Spinal cord (tissue), 10 donors: ENCODE measurements around the gene CRYBA1. TPM values are rescaled to one million over a fixed set of nuclear protein-coding genes. Genes with fewer than 3 reads are reported as not detected.
"Not testable (repeated sequence)": the region's sequence is repeated elsewhere in the genome, so short reads cannot be mapped to it uniquely, and the experiment has no call there.

Experiments used
- DNase-seq, 6 donors: peaks; one replicate each; pipeline versions ENCODE4 v3.0.0 to v3.0.0-alpha.2; 2013 to 2015; ENCODE audit warnings: low spot score in 6 of 6, low read depth in 4 of 6
- H3K27ac ChIP-seq: one replicate; pipeline ENCODE4 v1.5.1; 2013; ENCODE audit warnings: low read depth, low read length, control low read depth
- H3K27me3 ChIP-seq: one replicate; pipeline ENCODE4 v1.6.1; 2013; ENCODE audit warnings: low read length; ENCODE audit not compliant: control insufficient read depth, insufficient read depth
- H3K36me3 ChIP-seq: one replicate; pipeline ENCODE4 v1.6.1; 2013; ENCODE audit warnings: low read length; ENCODE audit not compliant: control insufficient read depth, insufficient read depth
- H3K4me1 ChIP-seq: one replicate; pipeline ENCODE4 v1.6.1; 2013; ENCODE audit warnings: low read length; ENCODE audit not compliant: control insufficient read depth, insufficient read depth
- H3K4me3 ChIP-seq: one replicate; pipeline ENCODE4 v1.5.1; 2013; ENCODE audit warnings: low read depth, low read length, control low read depth
- H3K9me3 ChIP-seq: one replicate; pipeline ENCODE4 v1.6.1; 2013; ENCODE audit warnings: low read length; ENCODE audit not compliant: control insufficient read depth, insufficient read depth
- WGBS: methylation state at CpG from one replicate; pipeline ENCODE4 v1.1.5; 2013; ENCODE audit warnings: missing lambda C conversion rate; ENCODE audit not compliant: insufficient coverage; 5-methylcytosine and 5-hydroxymethylcytosine counted together
- long read RNA-seq, 4 donors: transcript quantifications; one replicate each; lab custom pipeline, GENCODE V29; 2026
- polyA plus RNA-seq, 2 donors: library from polyadenylated mRNA; unstranded; fragments of 120-200 nt; gene quantifications; one replicate each; pipeline ENCODE4 v1.2.1, GENCODE V29; 2013; ENCODE audit not compliant: insufficient read length in 2 of 2
- total RNA-seq, 2 donors: library from RNA; depleted of rRNA in 1 of 2; stranded (reverse); fragments of 120-200 nt in 1 of 2; fragments of >200 nt in 1 of 2; gene quantifications; one replicate each; pipeline versions ENCODE4 v1.2.3 to v1.2.4, GENCODE V29; 2013 to 2014
- donor health status: healthy.

Gene CRYBA1
- total RNA-seq (not detected), polyA plus RNA-seq (under 1 TPM in 1 of 2 donors, not detected in 1; 0.26 TPM)
- long read RNA-seq, donor 1 = 0 reads
- long read RNA-seq, donor 2 = 0 reads
- long read RNA-seq, donor 3 = 0 reads
- long read RNA-seq, donor 4 = 0 reads

- Histone ChIP-seq H3K9me3 (no peaks in the 10 kb centered on the region), H3K27me3 (no peaks in the 10 kb centered on the region), H3K36me3 (no peaks in the 10 kb centered on the region), H3K27ac (no peak within 1 kb of the TSS), H3K4me3 (no peak within 1 kb of the TSS), H3K4me1 (peaks cover 4% of the 10 kb centered on the region)
- DNase-seq = no peak
- 14% methylated on average over 1 of the region's 1 CpG for WGBS
These were observed at the start of gene CRYBA1 for GRCh38 chr17:29246628-29247027. Gene CRYBA1, plus strand, starts transcription at chr17:29246859. Its CDS starts 5 bp downstream, at chr17:29246864.

DNA sequence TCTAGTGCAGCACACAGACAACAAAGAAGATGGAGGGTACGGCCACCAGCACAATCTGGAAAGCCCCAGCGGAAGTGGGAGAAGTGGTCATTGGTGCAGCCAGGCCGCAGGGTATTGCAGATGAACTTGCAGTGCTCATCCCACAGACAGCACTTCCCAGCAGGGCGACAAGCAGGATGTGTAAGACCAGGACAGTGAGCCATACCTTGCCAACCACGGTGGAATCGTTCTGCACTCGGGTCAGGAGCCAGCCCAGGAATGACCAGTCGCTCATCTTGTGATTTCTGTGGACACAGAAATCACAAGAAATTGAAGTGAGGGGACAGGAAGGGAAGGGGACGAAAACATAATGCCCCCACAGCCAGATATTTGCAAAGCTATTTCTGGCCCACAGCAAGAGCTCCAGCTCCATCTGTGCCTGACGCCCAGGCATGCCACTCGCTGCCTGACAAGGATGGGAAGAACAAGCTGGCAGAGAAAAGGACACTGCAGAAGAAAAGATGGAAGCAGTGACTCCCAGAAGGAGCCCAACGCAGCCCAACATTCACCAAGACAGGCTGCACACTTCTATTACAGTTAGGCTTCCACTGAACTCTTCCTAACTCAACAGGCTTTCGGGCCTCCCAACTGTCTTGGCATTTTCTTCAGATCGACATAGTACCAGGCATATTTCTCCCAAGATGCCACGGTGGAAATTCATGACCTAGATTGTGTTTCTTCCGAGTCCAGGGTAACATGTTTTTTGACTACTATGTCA lies 49.0 kb upstream of the CRYBA1 start:
- H3K4me3 ChIP-seq = no peak overlapping the region

GRCh38 chr17:29204068-29204804 lies 42.4 kb upstream of the CRYBA1 start:
- not testable (repeated sequence) for H3K36me3 ChIP-seq, H3K27me3 ChIP-seq, H3K27ac ChIP-seq, DNase-seq, H3K9me3 ChIP-seq, H3K4me1 ChIP-seq, H3K4me3 ChIP-seq
- 89% methylated on average over 12 of the region's 16 CpGs for WGBS

More for the DNA sequence above, 49.0 kb upstream of the CRYBA1 start:
- no peaks in the 10 kb centered on the region for H3K9me3 ChIP-seq
- H3K36me3 ChIP-seq = no peaks in the 10 kb centered on the region
- 86% methylated on average over 14 of the region's 16 CpGs for WGBS
- H3K27ac ChIP-seq = no peak overlapping the region
- H3K4me1 ChIP-seq = no peaks in the 10 kb centered on the region
- H3K27me3 ChIP-seq = no peaks in the 10 kb centered on the region
- DNase-seq = no peak

DNA sequence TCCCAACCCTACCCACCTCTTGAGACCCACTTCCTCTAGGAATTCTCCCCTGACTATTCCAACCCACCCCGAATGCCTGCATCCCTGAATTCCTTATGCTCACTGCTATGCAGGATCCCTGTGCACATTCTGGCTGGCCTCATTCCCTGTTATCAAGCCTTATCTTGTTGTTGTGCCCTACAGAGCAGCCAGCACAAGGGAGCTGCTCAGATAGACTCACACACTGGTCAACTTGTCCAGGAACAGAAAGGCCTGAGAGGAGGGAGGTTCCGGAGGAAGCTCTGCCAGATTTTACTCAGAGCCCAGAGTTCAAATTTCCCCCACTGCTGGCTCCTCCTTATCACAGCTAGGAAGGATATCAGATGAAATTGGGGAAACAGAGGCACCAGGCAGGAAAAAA lies 41.6 kb upstream of the CRYBA1 start:
- Histone ChIP-seq H3K9me3 (no peaks in the 10 kb centered on the region), H3K27ac (no peak overlapping the region), H3K27me3 (no peaks in the 10 kb centered on the region), H3K36me3 (no peaks in the 10 kb centered on the region), H3K4me1 (no peaks in the 10 kb centered on the region), H3K4me3 (no peak overlapping the region)
- 92% methylated on average over 1 of the region's 2 CpGs for WGBS
- no peak for DNase-seq

DNA sequence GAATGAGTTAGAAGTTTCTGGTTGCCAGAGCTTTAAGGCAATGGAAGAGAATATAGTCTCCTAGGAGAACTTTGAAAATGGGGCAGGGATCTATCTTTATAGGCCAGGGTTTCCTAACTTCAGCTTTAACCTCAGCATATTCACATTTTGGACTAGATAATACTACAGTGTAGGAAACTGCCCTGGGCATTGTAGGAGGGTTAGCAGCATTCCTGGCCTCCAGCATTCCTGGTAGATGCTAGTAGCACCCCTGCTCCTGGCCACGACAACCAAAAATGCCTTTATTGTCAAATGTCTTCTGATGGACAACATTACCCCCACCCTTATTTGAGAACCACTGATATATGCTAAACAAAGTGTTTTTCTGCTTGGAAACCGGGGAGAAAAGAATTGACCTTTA lies 38.7 kb upstream of the CRYBA1 start:
- Histone ChIP-seq H3K27me3 (no peaks in the 10 kb centered on the region), H3K27ac (no peak overlapping the region), H3K4me1 (peaks cover 3% of the 10 kb centered on the region), H3K9me3 (no peaks in the 10 kb centered on the region), H3K4me3 (no peak overlapping the region), H3K36me3 (no peaks in the 10 kb centered on the region)
- no peak for DNase-seq
- 60% methylated on average over 1 of the region's 2 CpGs for WGBS

DNA sequence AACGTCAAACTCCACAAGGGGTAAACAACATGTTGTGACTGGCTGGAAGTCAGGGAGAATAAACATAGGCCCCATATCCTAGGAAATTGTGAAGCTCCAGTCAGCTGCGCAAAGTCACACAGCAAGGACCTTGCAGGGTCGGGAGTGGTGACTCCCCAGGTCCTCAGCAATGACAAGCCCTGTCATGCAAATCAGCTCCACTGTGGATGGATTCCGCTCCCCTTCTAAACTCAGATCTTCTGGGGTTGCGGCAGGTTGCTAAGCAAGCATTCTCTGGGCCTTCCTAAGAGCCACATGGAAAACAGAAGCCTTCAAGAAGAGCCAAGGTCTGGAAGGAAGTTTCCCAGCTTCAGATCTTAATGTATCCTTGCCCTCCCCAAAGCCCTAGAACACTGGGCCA lies 37.6 kb upstream of the CRYBA1 start:
- 71% methylated on average over 4 of the region's 5 CpGs for WGBS
- H3K4me3 ChIP-seq = no peak overlapping the region

GRCh38 chr17:29210879-29211278 lies 35.8 kb upstream of the CRYBA1 start:
- WGBS = no CpG with 5 or more reads among the region's 2 CpGs
- Histone ChIP-seq H3K27ac (no peak overlapping the region), H3K4me3 (no peak overlapping the region), H3K9me3 (no peaks in the 10 kb centered on the region), H3K27me3 (no peaks in the 10 kb centered on the region), H3K4me1 (peaks cover 8% of the 10 kb centered on the region), H3K36me3 (no peaks in the 10 kb centered on the region)
- no peak for DNase-seq

More for the DNA sequence above, 37.6 kb upstream of the CRYBA1 start:
- no peak for DNase-seq
- H3K4me1 ChIP-seq = peaks cover 8% of the 10 kb centered on the region
- H3K27me3 ChIP-seq = no peaks in the 10 kb centered on the region
- no peak overlapping the region for H3K27ac ChIP-seq
- no peaks in the 10 kb centered on the region for H3K36me3 ChIP-seq
- H3K9me3 ChIP-seq = no peaks in the 10 kb centered on the region

DNA sequence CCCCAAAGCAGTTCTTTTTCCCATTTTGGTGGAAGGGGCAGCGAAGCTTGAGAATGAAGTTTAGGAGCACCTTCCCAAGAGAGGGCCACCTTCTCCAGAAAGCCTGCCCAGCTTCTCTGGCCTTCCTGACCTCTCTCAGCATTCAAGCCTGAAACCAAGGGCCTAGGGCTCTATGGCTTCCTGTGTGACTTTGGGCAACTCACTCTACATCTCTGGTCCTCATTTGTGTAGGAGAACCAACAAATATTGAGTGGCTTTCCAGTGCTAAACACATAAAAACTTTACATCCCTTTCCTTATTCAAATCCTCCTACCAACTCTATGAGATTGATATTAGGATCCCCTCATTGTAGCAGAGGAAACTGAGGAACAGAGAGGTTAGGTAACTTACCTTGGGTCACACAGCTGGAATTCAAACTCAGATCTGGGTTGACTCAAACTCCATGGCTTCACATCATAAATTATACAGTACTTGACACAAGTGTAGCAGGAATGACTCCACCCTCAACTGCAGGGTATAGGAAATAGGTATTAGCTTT lies 34.5 kb upstream of the CRYBA1 start:
- DNase-seq = no peak
- Histone ChIP-seq H3K27me3 (no peaks in the 10 kb centered on the region), H3K9me3 (no peaks in the 10 kb centered on the region), H3K4me3 (no peak overlapping the region), H3K4me1 (peaks cover 8% of the 10 kb centered on the region), H3K27ac (peak overlapping the region; percentile 5), H3K36me3 (no peaks in the 10 kb centered on the region)
- WGBS = 100% methylated on average over 1 of the region's 1 CpG

GRCh38 chr17:29212681-29213121 lies 34.0 kb upstream of the CRYBA1 start:
- WGBS = 61% methylated on average over 5 of the region's 5 CpGs
- H3K27ac ChIP-seq = peak overlapping the region; percentile 64
- no peaks in the 10 kb centered on the region for H3K9me3 ChIP-seq
- no peaks in the 10 kb centered on the region for H3K36me3 ChIP-seq
- H3K27me3 ChIP-seq = no peaks in the 10 kb centered on the region
- peaks cover 8% of the 10 kb centered on the region for H3K4me1 ChIP-seq
- no peak overlapping the region for H3K4me3 ChIP-seq
- DNase-seq = peak in 1 of 6 donors; percentile 25
